Naive thymus-derived CD4-positive, alpha-beta T cell (primary cell): ENCODE results near the gene PTMA. TPM values are rescaled to one million over a fixed set of nuclear protein-coding genes. Genes with fewer than 3 reads are reported as not detected.
"Not testable (repeated sequence)": the region's sequence is repeated elsewhere in the genome, so short reads cannot be mapped to it uniquely, and the experiment has no call there.

Experiments used
- ATAC-seq: fragments of 150-1000 bp; cut with Tn5 transposase; 2 replicates; pipeline ENCODE4 v1.10.0; 2021; ENCODE audit warnings: mild to moderate bottlenecking, moderate library complexity
- CTCF ChIA-PET: fragments of 350-600 bp; sonication (Branson Sonifier 250); formaldehyde crosslinking; loops from one replicate; lab custom pipeline; 2021; ENCODE audit warnings: antibody characterized with exemption; lab: Charles Lee
- POLR2A ChIA-PET: fragments of 350-600 bp; sonication (Branson Sonifier 250); formaldehyde crosslinking; loops from one replicate; lab custom pipeline; 2021; ENCODE audit warnings: antibody characterized with exemption, inconsistent platforms; lab: Charles Lee
- DNase-seq, 9 donors: peaks; one replicate each; pipeline versions ENCODE4 v3.0.0 to v3.0.0-alpha.2; 2020 to 2022; ENCODE audit warnings: mixed read lengths in 1 of 9
- H3K27ac ChIP-seq: one replicate; pipeline ENCODE4 v1.7.0; 2013; ENCODE audit warnings: mild to moderate bottlenecking, low read depth, low read length, moderate library complexity
- H3K27me3 ChIP-seq, 2 donors: one replicate each; pipeline ENCODE4 v1.7.0; 2013; ENCODE audit warnings: low read length in 2 of 2, mild to moderate bottlenecking in 2 of 2, moderate library complexity in 2 of 2; ENCODE audit not compliant: control insufficient read depth in 2 of 2, insufficient read depth in 2 of 2
- H3K36me3 ChIP-seq, 3 experiments: 1 replicate in 2 of 3; 2 replicates in 1 of 3; pipeline ENCODE4 v1.7.0; 2013; ENCODE audit warnings: low read length in 3 of 3, mild to moderate bottlenecking in 3 of 3, moderate library complexity in 1 of 3; ENCODE audit not compliant: insufficient read depth in 3 of 3, control insufficient read depth in 2 of 3
- H3K4me1 ChIP-seq, 2 donors: one replicate each; pipeline ENCODE4 v1.7.0; 2013; ENCODE audit warnings: low read length in 2 of 2, mild to moderate bottlenecking in 2 of 2, moderate library complexity in 1 of 2; ENCODE audit not compliant: control insufficient read depth in 2 of 2, insufficient read depth in 2 of 2
- H3K4me3 ChIP-seq: 2 replicates; pipeline ENCODE4 v1.7.0; 2013; ENCODE audit warnings: mild to moderate bottlenecking, low read length
- H3K9me3 ChIP-seq, 3 experiments: 1 replicate in 2 of 3; 2 replicates in 1 of 3; pipeline ENCODE4 v1.7.0; 2013; ENCODE audit warnings: low read length in 3 of 3; ENCODE audit not compliant: control insufficient read depth in 2 of 3
- H3K27ac Mint-ChIP-seq, 9 donors: one replicate each; pipeline ENCODE4 v1.8.0; 2020 to 2022; ENCODE audit warnings: mixed read lengths in 9 of 9, mild to moderate bottlenecking in 8 of 9, moderate library complexity in 5 of 9, inconsistent platforms in 2 of 9
- H3K27me3 Mint-ChIP-seq, 5 donors: one replicate each; pipeline ENCODE4 v1.8.0; 2021 to 2022; ENCODE audit warnings: mixed read lengths in 5 of 5, mild to moderate bottlenecking in 1 of 5
- H3K36me3 Mint-ChIP-seq, 5 donors: one replicate each; pipeline ENCODE4 v1.8.0; 2020 to 2022; ENCODE audit warnings: mixed read lengths in 5 of 5, mild to moderate bottlenecking in 3 of 5, inconsistent platforms in 1 of 5
- H3K4me1 Mint-ChIP-seq, 7 donors: one replicate each; pipeline ENCODE4 v1.8.0; 2020 to 2022; ENCODE audit warnings: mixed read lengths in 7 of 7, mild to moderate bottlenecking in 3 of 7, inconsistent platforms in 1 of 7
- H3K4me3 Mint-ChIP-seq, 10 donors: one replicate each; pipeline ENCODE4 v1.8.0; 2020 to 2022; ENCODE audit warnings: mild to moderate bottlenecking in 10 of 10, mixed read lengths in 10 of 10, moderate library complexity in 6 of 10, inconsistent platforms in 2 of 10
- H3K9me3 Mint-ChIP-seq, 11 donors: one replicate each; pipeline ENCODE4 v1.8.0; 2020 to 2022; ENCODE audit warnings: mixed read lengths in 11 of 11, mild to moderate bottlenecking in 4 of 11, inconsistent platforms in 1 of 11, moderate library complexity in 1 of 11
- intact Hi-C, 2 donors: fragments of 100-400 bp; cut with micrococcal nuclease; formaldehyde crosslinking; loops; one replicate each; pipeline ENCODE4 v1.15.1; 2023
- polyA plus RNA-seq, 2 donors: library from polyadenylated mRNA; unstranded; fragments of 300-500 nt; fragmentation: Illumina TruSeq; gene quantifications; one replicate each; pipeline ENCODE4 v1.2.3, GENCODE V29; 2021
- total RNA-seq, 6 experiments: library from RNA in 5 of 6; stranded (reverse) in 5 of 6; gene quantifications; 1 replicate in 5 of 6; 2 replicates in 1 of 6; pipeline ENCODE4 v1.2.3 and lab custom pipeline; 2021 to 2026

Gene PTMA
- total and polyA plus RNA-seq, 7 experiments from 2014 or later, result 1,211 to 2,051 (median 1,324) TPM

- Mint-ChIP-seq H3K9me3 (peaks cover 0 to 19% (median 0%) of the 10 kb centered on the region in 11 donors), H3K27me3 (peaks cover 0 to 6% (median 0%) of the 10 kb centered on the region in 5 donors), H3K27ac (peak overlapping the region; percentile 89 to 98 (median 95)), H3K36me3 (peaks cover 10 to 30% (median 24%) of the 10 kb centered on the region in 5 donors), H3K4me1 (peaks cover 30 to 49% (median 35%) of the 10 kb centered on the region in 7 donors), H3K4me3 (peak overlapping the region; percentile 83 to 99 (median 92))
- intact Hi-C loops, result no loop called here
- Histone ChIP-seq H3K4me1 (peaks cover 28 to 34% of the 10 kb centered on the region in 2 donors), H3K27me3 (no peaks in the 10 kb centered on the region), H3K27ac (peak overlapping the region; percentile 95), H3K9me3 (no peaks in the 10 kb centered on the region), H3K4me3 (peak overlapping the region; percentile 90), H3K36me3 (peaks cover 12 to 52% (median 15%) of the 10 kb centered on the region in 3 experiments)
- ChIA-PET CTCF (interaction anchor here (0.6 to 12.1 kb wide), 7 partner anchors 9 to 924 kb away, joined by 3 to 475 read pairs (median 3); no protein-coding TSS in a partner anchor), POLR2A (interaction anchor here (0.6 to 6.0 kb wide), 10 partner anchors 9 to 258 kb away, joined by 3 to 80 read pairs (median 8); no protein-coding TSS in a partner anchor)
- DNase-seq (peak in 5 of 9 donors; percentile 4 to 46 (median 19)), ATAC-seq (no peak)
Observed at GRCh38 chr2:231711677-231712450, 3.5 kb downstream of the PTMA start.

- Histone ChIP-seq H3K4me3 (peak overlapping the region; percentile 90), H3K27ac (peak overlapping the region; percentile 95), H3K4me1 (peaks cover 28 to 34% of the 10 kb centered on the region in 2 donors), H3K36me3 (peaks cover 12 to 49% (median 15%) of the 10 kb centered on the region in 3 experiments)
- Mint-ChIP-seq H3K4me1 (peaks cover 30 to 49% (median 35%) of the 10 kb centered on the region in 7 donors), H3K36me3 (peaks cover 10 to 32% (median 24%) of the 10 kb centered on the region in 5 donors), H3K9me3 (peaks cover 0 to 18% (median 0%) of the 10 kb centered on the region in 11 donors), H3K27ac (peak overlapping the region; percentile 89 to 98 (median 95)), H3K4me3 (peak overlapping the region; percentile 83 to 99 (median 92))
- H3K27me3 ChIP-seq, H3K27me3 Mint-ChIP-seq, intact Hi-C loops, H3K9me3 ChIP-seq, ATAC-seq: not testable (repeated sequence)
- peak in 8 of 9 donors; percentile 15 to 59 (median 36) for DNase-seq
- ChIA-PET POLR2A (interaction anchor here (0.6 to 6.0 kb wide), 11 partner anchors 9 to 259 kb away, joined by 3 to 80 read pairs (median 11); no protein-coding TSS in a partner anchor), CTCF (interaction anchor here (0.6 to 12.1 kb wide), 5 partner anchors 9 to 103 kb away, joined by 3 to 475 read pairs (median 5); no protein-coding TSS in a partner anchor)
Observed at GRCh38 chr2:231712451-231713021, 4.2 kb downstream of the PTMA start.

GRCh38 chr2:231713406-231713729 lies 5.0 kb downstream of the PTMA start:
- H3K9me3 ChIP-seq, intact Hi-C loops, H3K27me3 ChIP-seq, H3K27me3 Mint-ChIP-seq, H3K4me3 ChIP-seq, DNase-seq, ATAC-seq: not testable (repeated sequence)
- CTCF ChIA-PET, result interaction anchor here (0.6 to 12.1 kb wide), 11 partner anchors 10 to 196 kb away, joined by 3 to 475 read pairs (median 6); no protein-coding TSS in a partner anchor
- peak overlapping the region; percentile 29 to 72 (median 58) for H3K4me3 Mint-ChIP-seq
- peaks cover 0 to 17% (median 0%) of the 10 kb centered on the region in 11 donors for H3K9me3 Mint-ChIP-seq
- H3K4me1 ChIP-seq, result peaks cover 28 to 34% of the 10 kb centered on the region in 2 donors
- H3K27ac Mint-ChIP-seq, result peak overlapping the region; percentile 79 to 97 (median 94)
- peaks cover 30 to 46% (median 35%) of the 10 kb centered on the region in 7 donors for H3K4me1 Mint-ChIP-seq
- H3K36me3 Mint-ChIP-seq, result peaks cover 10 to 32% (median 24%) of the 10 kb centered on the region in 5 donors
- peak overlapping the region; percentile 59 for H3K27ac ChIP-seq
- POLR2A ChIA-PET, result interaction anchor here (0.6 to 6.0 kb wide), 16 partner anchors 10 to 250 kb away, joined by 3 to 80 read pairs (median 6); no protein-coding TSS in a partner anchor
- H3K36me3 ChIP-seq, result peaks cover 12 to 47% (median 15%) of the 10 kb centered on the region in 3 experiments

GRCh38 chr2:231713730-231714638 lies 5.7 kb downstream of the PTMA start:
- peak; percentile 83 to 96 (median 90) for DNase-seq

GRCh38 chr2:231714639-231715498 lies 6.5 kb downstream of the PTMA start:
- Mint-ChIP-seq H3K4me3 (peak overlapping the region in 1 of 10 donors; percentile 35), H3K27ac (peak overlapping the region; percentile 35 to 97 (median 82)), H3K4me1 (peaks cover 30 to 45% (median 35%) of the 10 kb centered on the region in 7 donors), H3K9me3 (peaks cover 0 to 12% (median 0%) of the 10 kb centered on the region in 11 donors), H3K36me3 (peaks cover 10 to 25% (median 23%) of the 10 kb centered on the region in 5 donors), H3K27me3 (no peaks in the 10 kb centered on the region)
- H3K4me3 ChIP-seq, result no peak overlapping the region
- H3K36me3 ChIP-seq, result peaks cover 12 to 34% (median 15%) of the 10 kb centered on the region in 3 experiments
- peak overlapping the region; percentile 59 for H3K27ac ChIP-seq
- intact Hi-C loops, result loop anchor here (1.0 to 2.0 kb wide), 6 partner anchors 9 to 103 kb away; no protein-coding TSS in a partner anchor
- CTCF ChIA-PET, result interaction anchor here (0.6 to 12.1 kb wide), 24 partner anchors 8 to 942 kb away, joined by 3 to 475 read pairs (median 5); no protein-coding TSS in a partner anchor
- peaks cover 28 to 34% of the 10 kb centered on the region in 2 donors for H3K4me1 ChIP-seq
- H3K9me3 ChIP-seq, result no peaks in the 10 kb centered on the region
- ATAC-seq (peak; percentile 26), DNase-seq (peak; percentile 54 to 82 (median 70))
- POLR2A ChIA-PET, result interaction anchor here (0.5 to 6.0 kb wide), 22 partner anchors 9 to 378 kb away, joined by 3 to 80 read pairs (median 4); no protein-coding TSS in a partner anchor
- H3K27me3 ChIP-seq, result no peaks in the 10 kb centered on the region

More at GRCh38 chr2:231713730-231714638, 5.7 kb downstream of the PTMA start:
- intact Hi-C loops, result loop anchor here (1.0 to 2.0 kb wide), 2 partner anchors 8 to 27 kb away; no protein-coding TSS in a partner anchor
- CTCF ChIA-PET, result interaction anchor here (0.6 to 12.1 kb wide), 23 partner anchors 10 to 197 kb away, joined by 3 to 475 read pairs (median 5); no protein-coding TSS in a partner anchor
- Histone ChIP-seq H3K27me3 (no peaks in the 10 kb centered on the region), H3K9me3 (no peaks in the 10 kb centered on the region), H3K27ac (peak overlapping the region; percentile 59), H3K36me3 (peaks cover 12 to 41% (median 15%) of the 10 kb centered on the region in 3 experiments), H3K4me1 (peaks cover 28 to 34% of the 10 kb centered on the region in 2 donors), H3K4me3 (no peak overlapping the region)
- Mint-ChIP-seq H3K27me3 (peaks cover 0 to 2% (median 0%) of the 10 kb centered on the region in 5 donors), H3K36me3 (peaks cover 10 to 29% (median 23%) of the 10 kb centered on the region in 5 donors), H3K4me1 (peaks cover 30 to 45% (median 35%) of the 10 kb centered on the region in 7 donors), H3K27ac (peak overlapping the region; percentile 79 to 97 (median 94)), H3K9me3 (peaks cover 0 to 16% (median 0%) of the 10 kb centered on the region in 11 donors), H3K4me3 (peak overlapping the region; percentile 37 to 72 (median 58))
- POLR2A ChIA-PET, result interaction anchor here (0.6 to 6.0 kb wide), 22 partner anchors 8 to 250 kb away, joined by 3 to 80 read pairs (median 4); no protein-coding TSS in a partner anchor
- peak; percentile 67 for ATAC-seq
